SK-N-SH (cell line): ENCODE data around the gene FYN. TPM values are rescaled to one million over a fixed set of nuclear protein-coding genes. Genes with fewer than 3 reads are reported as not detected.

Experiments used
- CTCF ChIA-PET: fragments of 300-600, 350-600 bp; formaldehyde crosslinking; extraction: SDS; loops from one replicate; lab custom pipeline; 2021; lab: Yijun Ruan, JAX
- POLR2A ChIA-PET: fragments of 350-600 bp; sonication (Branson Sonifier 250); formaldehyde crosslinking; extraction: SDS; loops from one replicate; lab custom pipeline; 2020; ENCODE audit warnings: antibody characterized with exemption, inconsistent platforms; lab: Yijun Ruan, JAX
- DNase-seq: peaks from one replicate; pipeline ENCODE4 v3.0.0; 2012
- H2AFZ ChIP-seq: fragments of 200-600 bp; sonication (generic); 2 replicates; pipeline ENCODE4 v1.8.1; 2016; ENCODE audit warnings: antibody characterized with exemption, mild to moderate bottlenecking, low read depth
- H3F3A ChIP-seq: fragments of 200-600 bp; sonication (generic); replicated peaks from 2 replicates; pipeline ENCODE3; 2016; ENCODE audit warnings: antibody characterized with exemption, mild to moderate bottlenecking; ENCODE audit not compliant: insufficient read depth
- H3K27ac ChIP-seq, 2 experiments: fragments of 200-500 bp in 1 of 2; fragments of 200-600 bp in 1 of 2; sonication (Bioruptor generic) in 1 of 2; sonication (generic), shearing (Covaris generic) in 1 of 2; 2 replicates each; pipeline versions ENCODE4 v1.5.1 to v1.6.1; 2014 to 2016; ENCODE audit warnings: low read depth in 2 of 2, inconsistent platforms in 1 of 2, low read length in 1 of 2, mild to moderate bottlenecking in 1 of 2, mixed read lengths in 1 of 2
- H3K27me3 ChIP-seq: fragments of 200-600 bp; sonication (generic), shearing (Covaris generic); 2 replicates; pipeline ENCODE4 v1.6.1; 2016; ENCODE audit warnings: mixed run types; ENCODE audit not compliant: insufficient read depth
- H3K36me3 ChIP-seq, 2 experiments: fragments of 200-500 bp in 1 of 2; fragments of 200-600 bp in 1 of 2; sonication (Bioruptor generic) in 1 of 2; sonication (generic) in 1 of 2; replicated peaks in 1 of 2; 2 replicates each; pipeline versions ENCODE3 to v1.5.1; 2014 to 2016; ENCODE audit warnings: low read length in 1 of 2, mild to moderate bottlenecking in 1 of 2; ENCODE audit not compliant: insufficient read depth in 2 of 2, control insufficient read depth in 1 of 2
- H3K4me1 ChIP-seq, 2 experiments: fragments of 200-500 bp in 1 of 2; fragments of 200-600 bp in 1 of 2; sonication (Bioruptor generic) in 1 of 2; sonication (generic), shearing (Covaris generic) in 1 of 2; 2 replicates each; pipeline versions ENCODE4 v1.5.1 to v1.6.1; 2014 to 2016; ENCODE audit warnings: low read depth in 1 of 2, low read length in 1 of 2, mixed run types in 1 of 2; ENCODE audit not compliant: insufficient read depth in 2 of 2, control insufficient read depth in 1 of 2
- H3K4me2 ChIP-seq: fragments of 200-600 bp; sonication (generic), shearing (Covaris generic); 2 replicates; pipeline ENCODE4 v1.6.1; 2017; ENCODE audit warnings: mixed run types
- H3K4me3 ChIP-seq, 2 experiments: fragments of 200-500 bp in 1 of 2; fragments of 200-600 bp in 1 of 2; sonication (Bioruptor generic) in 1 of 2; sonication (generic), shearing (Covaris generic) in 1 of 2; 2 replicates each; pipeline versions ENCODE4 v1.5.1 to v1.8.1; 2014 to 2016; ENCODE audit warnings: low read depth in 2 of 2, inconsistent platforms in 1 of 2, low read length in 1 of 2, mild to moderate bottlenecking in 1 of 2, mixed read lengths in 1 of 2, moderate library complexity in 1 of 2
- H3K79me2 ChIP-seq: fragments of 200-600 bp; sonication (generic); 2 replicates; pipeline ENCODE4 v1.8.1; 2017; ENCODE audit warnings: mild to moderate bottlenecking; ENCODE audit not compliant: insufficient read depth
- H3K9ac ChIP-seq: fragments of 200-600 bp; sonication (generic); 2 replicates; pipeline ENCODE4 v1.6.1; 2017; ENCODE audit warnings: mixed run types
- H3K9me2 ChIP-seq: fragments of 200-600 bp; sonication (generic); 2 replicates; pipeline ENCODE4 v1.6.1; 2017; ENCODE audit warnings: mixed run types
- H3K9me3 ChIP-seq: fragments of 200-600 bp; sonication (generic); 2 replicates; pipeline ENCODE4 v1.6.1; 2017; ENCODE audit warnings: mixed run types, mild to moderate bottlenecking, moderate library complexity
- H4K20me1 ChIP-seq: fragments of 200-600 bp; sonication (generic); 2 replicates; pipeline ENCODE4 v1.6.1; 2017; ENCODE audit warnings: mild to moderate bottlenecking, mixed run types; ENCODE audit not compliant: insufficient read depth
- CHD2 ChIP-seq: fragments of 150-350 bp; IDR thresholded peaks from 2 replicates; pipeline ENCODE4 v1.6.1; 2018; ENCODE audit warnings: low read length; ENCODE audit not compliant: partially characterized antibody
- EZH2phosphoT487 ChIP-seq: fragments of 200-600 bp; sonication (generic); IDR thresholded peaks from 2 replicates; pipeline ENCODE4 v1.6.1; 2017; ENCODE audit warnings: low read depth, mixed run types, mild to moderate bottlenecking, antibody characterized with exemption, moderate library complexity, borderline replicate concordance
- FOSL2 ChIP-seq: IDR thresholded peaks from 2 replicates; pipeline ENCODE4 v1.4.0; 2012; ENCODE audit warnings: low read depth, mild to moderate bottlenecking, moderate library complexity, borderline replicate concordance
- FOXJ3 ChIP-seq: sonication (generic); formaldehyde crosslinking; IDR thresholded peaks from 2 replicates; pipeline ENCODE4 v1.5.1; 2020; ENCODE audit warnings: mild to moderate bottlenecking, missing genetic modification reagents
- FOXM1 ChIP-seq: IDR thresholded peaks from 2 replicates; pipeline ENCODE4 v1.4.0; 2012; ENCODE audit warnings: low read depth, mild to moderate bottlenecking
- GABPA ChIP-seq: IDR thresholded peaks from 2 replicates; pipeline ENCODE4 v1.4.0; 2012; ENCODE audit warnings: low read depth, mild to moderate bottlenecking
- JUND ChIP-seq: IDR thresholded peaks from 2 replicates; pipeline ENCODE4 v1.4.0; 2012
- MAX ChIP-seq: IDR thresholded peaks from 2 replicates; pipeline ENCODE4 v1.4.0; 2012; ENCODE audit warnings: low read depth
- MEF2A ChIP-seq: IDR thresholded peaks from 2 replicates; pipeline ENCODE4 v1.4.0; 2012; ENCODE audit warnings: low read depth, borderline replicate concordance
- NFIC ChIP-seq: IDR thresholded peaks from 2 replicates; pipeline ENCODE4 v1.4.0; 2012; ENCODE audit warnings: borderline replicate concordance
- NRF1 ChIP-seq: IDR thresholded peaks from 2 replicates; pipeline ENCODE4 v1.6.1; 2012; ENCODE audit warnings: low read depth, mild to moderate bottlenecking, low read length
- PBX3 ChIP-seq: IDR thresholded peaks from 2 replicates; pipeline ENCODE4; 2012
- RAD21 ChIP-seq: IDR thresholded peaks from 2 replicates; pipeline ENCODE4 v1.6.1; 2012; ENCODE audit warnings: mild to moderate bottlenecking, low read length
- RXRA ChIP-seq: IDR thresholded peaks from 2 replicates; pipeline ENCODE4 v1.4.0; 2012; ENCODE audit warnings: low read depth, mild to moderate bottlenecking, borderline replicate concordance
- SIN3A ChIP-seq: IDR thresholded peaks from 2 replicates; pipeline ENCODE4 v1.6.1; 2012; ENCODE audit warnings: low read depth, mild to moderate bottlenecking, low read length, moderate library complexity, borderline replicate concordance
- SMC3 ChIP-seq: IDR thresholded peaks from 2 replicates; pipeline ENCODE4 v1.6.1; 2012; ENCODE audit warnings: low read depth, low read length, improper control_type of control experiment
- USF1 ChIP-seq: IDR thresholded peaks from 2 replicates; pipeline ENCODE4 v1.4.0; 2012; ENCODE audit warnings: low read depth, borderline replicate concordance
- YY1 ChIP-seq: IDR thresholded peaks from 2 replicates; pipeline ENCODE4 v1.4.0; 2012; ENCODE audit warnings: low read depth, mild to moderate bottlenecking
- ZBTB33 ChIP-seq: IDR thresholded peaks from 2 replicates; pipeline ENCODE4 v1.4.0; 2012; ENCODE audit warnings: low read depth, borderline replicate concordance
- WGBS: methylation state at CpG from one replicate; pipeline ENCODE4 v1.1.6; 2017; ENCODE audit warnings: low lambda C conversion rate; 5-methylcytosine and 5-hydroxymethylcytosine counted together
- polyA plus RNA-seq, 3 experiments: library from polyadenylated mRNA; depleted of rRNA; stranded (reverse); fragments of >200 nt; gene quantifications; 2 replicates each; pipeline ENCODE4 v1.2.3, GENCODE V29; 2012

Gene FYN
- polyA plus RNA-seq, 1 of the 3 experiments (the other 2 are of a cell fraction) = 31.0 TPM

- TF ChIP-seq ZBTB33 = no peak
- no peak for TF ChIP-seq RAD21
- no peak for TF ChIP-seq PBX3
- TF ChIP-seq RXRA = no peak
- no peak for TF ChIP-seq MAX
- no peak for TF ChIP-seq YY1
- TF ChIP-seq EZH2phosphoT487 = no peak
- no peak for TF ChIP-seq FOXM1
- TF ChIP-seq SIN3A = no peak
These were observed 223.2 kb downstream of the FYN start (continued) for GRCh38 chr6:111650049-111650448.

- CTCF ChIA-PET = interaction anchor here (0.6 to 3.1 kb wide), 4 partner anchors 20 to 455 kb away, joined by 3 to 12 read pairs (median 4); a partner anchor contains a TSS
- Histone ChIP-seq H3K27me3 (no peaks in the 10 kb centered on the region), H3K4me2 (no peak overlapping the region), H3K9ac (no peak overlapping the region), H3K79me2 (no peaks in the 10 kb centered on the region), H3K9me3 (no peaks in the 10 kb centered on the region), H3K4me1 (no peaks in the 10 kb centered on the region; a peak in 1 of 4 replicates), H3K9me2 (no peaks in the 10 kb centered on the region), H3F3A (no peaks in the 10 kb centered on the region), H2AFZ (no peak overlapping the region), H3K4me3 (no peak overlapping the region), H3K27ac (no peak overlapping the region), H3K36me3 (no peaks in the 10 kb centered on the region), H4K20me1 (no peaks in the 10 kb centered on the region)
- WGBS = 84% methylated on average over 5 of the region's 5 CpGs
- TF ChIP-seq USF1 = no peak
- no peak for TF ChIP-seq JUND
- POLR2A ChIA-PET = no interaction called here
- no peak for DNase-seq
These were observed 225.2 kb downstream of the FYN start for GRCh38 chr6:111648100-111648499.

GRCh38 chr6:111646942-111647341, 226.3 kb downstream of the FYN start:
- Histone ChIP-seq H2AFZ (no peak overlapping the region), H4K20me1 (no peaks in the 10 kb centered on the region), H3K27me3 (no peaks in the 10 kb centered on the region), H3K4me1 (peaks cover 0 to 5% of the 10 kb centered on the region in 2 experiments; a peak in 1 of 4 replicates), H3K27ac (no peak overlapping the region), H3K36me3 (no peaks in the 10 kb centered on the region), H3K9me3 (no peaks in the 10 kb centered on the region), H3K9ac (no peak overlapping the region), H3K79me2 (no peaks in the 10 kb centered on the region), H3K9me2 (no peaks in the 10 kb centered on the region), H3F3A (no peaks in the 10 kb centered on the region), H3K4me3 (no peak overlapping the region), H3K4me2 (no peak overlapping the region)
- no peak for TF ChIP-seq YY1
- no peak for TF ChIP-seq FOXJ3 (CRISPR knock-in tag)
- TF ChIP-seq GABPA = no peak
- TF ChIP-seq SMC3 = no peak
- no peak for TF ChIP-seq NRF1
- no peak for TF ChIP-seq FOSL2
- no peak for TF ChIP-seq NFIC
- no peak for TF ChIP-seq PBX3
- TF ChIP-seq CHD2 = no peak
- no peak for TF ChIP-seq MEF2A
- ChIA-PET CTCF (interaction anchor here (3.1 kb wide), 1 partner anchor 388 kb away, joined by 12 read pairs; a partner anchor contains a TSS), POLR2A (no interaction called here)
- no peak for DNase-seq
- 95% methylated on average over 8 of the region's 8 CpGs for WGBS
